Brain pericyte (primary cell): ENCODE measurements around the gene TMEM14C.

Experiments used
- DNase-seq: peaks from one replicate; pipeline ENCODE4 v3.0.0-alpha.2; 2012; ENCODE audit warnings: low read depth, low spot score

TMEM14C gene

GRCh38 chr6:10759884-10760329 lies 37.0 kb downstream of the TMEM14C start:
- no peak for DNase-seq

- DNase-seq = no peak
Measured at GRCh38 chr6:10763006-10763405, 40.1 kb downstream of the TMEM14C start.

GRCh38 chr6:10769419-10769818 lies 46.5 kb downstream of the TMEM14C start:
- no peak for DNase-seq

- no peak for DNase-seq
Measured at GRCh38 chr6:10771371-10771894, 48.6 kb downstream of the TMEM14C start.

- no peak for DNase-seq
Measured at GRCh38 chr6:10778230-10778629, 55.4 kb downstream of the TMEM14C start.

- DNase-seq = no peak
Measured at GRCh38 chr6:10779076-10779475, 56.2 kb downstream of the TMEM14C start.
